ENCODE results near the gene PRKCE.

PRKCE gene

DNA sequence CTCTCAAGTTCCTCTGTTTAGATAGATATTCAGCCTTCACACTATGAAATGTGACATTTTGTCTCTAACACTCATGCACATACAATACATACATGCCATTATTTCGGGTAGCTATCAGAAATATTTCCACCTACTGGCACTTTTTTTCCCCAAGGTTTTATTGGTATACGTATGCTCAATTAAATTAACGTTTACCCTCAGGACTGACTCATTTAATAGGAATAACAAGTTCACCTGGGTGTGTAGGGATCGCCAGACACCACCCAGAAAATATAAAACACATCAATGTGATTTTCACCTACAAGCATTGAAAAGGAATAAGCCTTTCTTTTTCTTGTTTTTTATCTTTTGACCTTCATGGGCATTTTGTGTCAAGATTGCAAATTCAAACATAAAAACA, 507.2 kb downstream of the PRKCE start:
- no peak overlapping the region for H3K27ac Mint-ChIP-seq
- no peaks in the 10 kb centered on the region for H3K9me3 Mint-ChIP-seq (ENCODE audit: low read depth)
- no peaks in the 10 kb centered on the region for H3K4me1 Mint-ChIP-seq (ENCODE audit: low read depth)
- peaks cover 28% of the 10 kb centered on the region for H3K36me3 Mint-ChIP-seq
- no peaks in the 10 kb centered on the region for H3K27me3 Mint-ChIP-seq
- H3K4me3 Mint-ChIP-seq, result no peak overlapping the region

- Mint-ChIP-seq H3K36me3 (peaks cover 28% of the 10 kb centered on the region), H3K4me3 (no peak overlapping the region), H3K27ac (no peak overlapping the region), H3K27me3 (no peaks in the 10 kb centered on the region), H3K4me1 (ENCODE audit: low read depth) (no peaks in the 10 kb centered on the region), H3K9me3 (ENCODE audit: low read depth) (no peaks in the 10 kb centered on the region)
Measured at GRCh38 chr2:46160326-46160725, 508.9 kb downstream of the PRKCE start.

DNA sequence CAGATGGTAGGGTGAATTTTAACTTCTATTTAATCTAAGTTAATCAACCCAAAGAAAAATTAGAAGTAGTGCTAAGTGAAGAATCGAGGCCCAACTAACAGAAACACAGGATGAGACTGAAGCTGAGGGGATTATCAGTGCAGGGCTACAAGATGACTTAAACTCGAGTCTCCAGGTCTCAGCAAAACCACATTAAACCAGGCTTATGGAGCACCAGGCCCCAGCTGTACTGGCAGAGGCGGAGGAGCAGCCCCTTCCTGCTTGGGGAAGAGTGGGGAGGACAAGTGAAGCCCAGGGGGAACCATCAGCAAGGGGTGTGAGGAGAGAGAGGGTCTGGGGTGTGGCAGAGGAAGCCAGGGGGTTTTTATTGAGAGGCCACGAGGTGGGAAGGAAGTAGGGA, 509.8 kb downstream of the PRKCE start:
- Mint-ChIP-seq H3K4me1 (ENCODE audit: low read depth) (no peaks in the 10 kb centered on the region), H3K27ac (no peak overlapping the region)

DNA sequence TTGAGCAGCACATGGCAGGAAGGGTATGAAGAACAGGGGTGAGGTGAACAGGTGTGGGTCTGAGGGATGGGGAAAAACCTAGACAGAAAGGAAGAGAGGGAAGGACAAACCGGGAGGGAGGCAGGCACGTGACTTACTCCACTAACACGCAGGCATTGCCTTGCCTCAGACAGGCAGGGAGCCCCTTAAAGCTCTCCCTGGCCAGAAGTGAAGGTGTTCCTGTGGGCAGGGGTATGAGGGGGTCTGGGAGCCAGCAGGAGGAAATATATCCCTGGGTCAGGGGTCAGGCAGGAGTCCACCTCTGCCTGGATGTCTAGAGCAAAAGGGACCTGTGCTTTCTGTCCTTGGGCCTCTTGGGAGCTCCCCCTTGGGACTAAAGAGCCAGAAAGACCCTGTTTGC, 510.4 kb downstream of the PRKCE start:
- Mint-ChIP-seq H3K36me3 (peaks cover 24% of the 10 kb centered on the region), H3K27ac (no peak overlapping the region), H3K27me3 (no peaks in the 10 kb centered on the region), H3K4me1 (ENCODE audit: low read depth) (no peaks in the 10 kb centered on the region), H3K9me3 (ENCODE audit: low read depth) (no peaks in the 10 kb centered on the region), H3K4me3 (no peak overlapping the region)

More for the DNA sequence above, 509.8 kb downstream of the PRKCE start:
- Mint-ChIP-seq H3K36me3 (peaks cover 24% of the 10 kb centered on the region), H3K27me3 (no peaks in the 10 kb centered on the region), H3K9me3 (ENCODE audit: low read depth) (no peaks in the 10 kb centered on the region), H3K4me3 (no peak overlapping the region)

GRCh38 chr2:46162329-46163097, 511.0 kb downstream of the PRKCE start:
- H3K4me3 Mint-ChIP-seq, result no peak overlapping the region
- H3K4me1 Mint-ChIP-seq (ENCODE audit: low read depth), result no peaks in the 10 kb centered on the region
- no peak overlapping the region for H3K27ac Mint-ChIP-seq
- H3K27me3 Mint-ChIP-seq, result no peaks in the 10 kb centered on the region
- H3K36me3 Mint-ChIP-seq, result peaks cover 22% of the 10 kb centered on the region
- no peaks in the 10 kb centered on the region for H3K9me3 Mint-ChIP-seq (ENCODE audit: low read depth)

GRCh38 chr2:46163098-46163430, 511.6 kb downstream of the PRKCE start:
- Mint-ChIP-seq H3K9me3 (ENCODE audit: low read depth) (no peaks in the 10 kb centered on the region), H3K36me3 (peaks cover 22% of the 10 kb centered on the region), H3K27me3 (no peaks in the 10 kb centered on the region), H3K4me1 (ENCODE audit: low read depth) (no peaks in the 10 kb centered on the region), H3K4me3 (no peak overlapping the region), H3K27ac (no peak overlapping the region)

DNA sequence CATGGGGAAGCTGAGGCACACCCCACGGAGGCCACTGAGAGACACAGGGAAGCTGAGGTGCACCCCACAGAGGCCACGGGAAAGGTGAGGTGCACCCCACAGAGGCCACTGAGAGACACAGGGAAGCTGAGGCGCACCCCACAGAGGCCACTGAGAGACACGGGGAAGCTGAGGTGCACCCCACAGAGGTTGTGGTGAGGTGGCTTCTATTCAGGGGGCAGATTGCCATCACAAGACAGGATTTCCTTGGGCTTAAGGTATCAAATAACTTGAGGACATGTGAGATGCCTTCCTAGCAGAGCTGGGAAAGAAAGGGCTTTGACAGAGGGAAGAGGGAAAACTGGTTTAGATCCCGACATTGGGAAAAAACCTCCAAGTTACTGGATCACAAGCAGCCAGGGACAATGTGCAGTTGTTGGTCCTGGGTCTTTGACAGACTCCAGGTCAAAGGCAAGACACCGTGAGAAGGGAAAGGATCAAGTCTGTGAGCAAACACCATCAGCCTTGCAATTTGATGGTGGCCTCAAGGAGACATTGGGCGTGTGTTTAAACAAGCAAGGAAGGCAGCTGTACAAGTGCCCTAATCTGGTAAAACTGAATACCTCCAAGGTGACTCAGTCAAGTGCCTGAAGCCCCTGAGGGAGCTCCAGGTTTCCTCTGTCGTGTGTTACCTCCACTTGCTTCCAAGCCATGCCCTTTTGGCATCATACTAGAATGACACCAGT, 512.5 kb downstream of the PRKCE start:
- Mint-ChIP-seq H3K9me3 (ENCODE audit: low read depth) (no peaks in the 10 kb centered on the region), H3K27ac (no peak overlapping the region), H3K36me3 (peaks cover 19% of the 10 kb centered on the region), H3K4me1 (ENCODE audit: low read depth) (no peaks in the 10 kb centered on the region), H3K4me3 (no peak overlapping the region), H3K27me3 (no peaks in the 10 kb centered on the region)

GRCh38 chr2:46164529-46165301, 513.2 kb downstream of the PRKCE start:
- H3K4me3 Mint-ChIP-seq, result no peak overlapping the region

GRCh38 chr2:46165916-46166315, 514.4 kb downstream of the PRKCE start:
- H3K4me3 Mint-ChIP-seq, result no peak overlapping the region
- H3K9me3 Mint-ChIP-seq (ENCODE audit: low read depth), result no peaks in the 10 kb centered on the region
- no peak overlapping the region for H3K27ac Mint-ChIP-seq
- H3K4me1 Mint-ChIP-seq (ENCODE audit: low read depth), result no peaks in the 10 kb centered on the region
- H3K27me3 Mint-ChIP-seq, result no peaks in the 10 kb centered on the region
- peaks cover 13% of the 10 kb centered on the region for H3K36me3 Mint-ChIP-seq

More at GRCh38 chr2:46164529-46165301, 513.2 kb downstream of the PRKCE start:
- H3K9me3 Mint-ChIP-seq (ENCODE audit: low read depth), result no peaks in the 10 kb centered on the region
- no peaks in the 10 kb centered on the region for H3K4me1 Mint-ChIP-seq (ENCODE audit: low read depth)
- no peaks in the 10 kb centered on the region for H3K27me3 Mint-ChIP-seq
- peaks cover 14% of the 10 kb centered on the region for H3K36me3 Mint-ChIP-seq
- no peak overlapping the region for H3K27ac Mint-ChIP-seq

DNA sequence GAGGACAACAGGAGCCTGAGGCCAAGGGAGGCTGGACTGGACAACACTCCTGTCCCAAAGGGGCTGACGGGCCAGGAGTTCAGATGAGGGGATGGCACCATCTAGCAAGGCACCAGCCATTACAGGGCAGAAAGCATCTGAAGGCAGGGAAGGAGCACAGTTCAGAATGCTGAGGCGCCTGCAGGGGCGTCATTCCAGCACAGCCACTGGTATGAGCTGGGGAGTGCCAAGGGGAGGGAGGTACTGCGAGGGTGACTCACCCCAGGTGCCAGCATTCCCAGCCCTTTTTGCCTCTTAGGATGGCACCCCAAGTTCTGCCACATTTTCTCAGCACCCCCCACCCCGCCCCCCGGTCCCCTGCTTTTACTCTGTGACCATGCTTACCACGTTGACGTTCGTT, 515.9 kb downstream of the PRKCE start:
- Mint-ChIP-seq H3K27ac (no peak overlapping the region), H3K4me3 (no peak overlapping the region), H3K27me3 (no peaks in the 10 kb centered on the region)

DNA sequence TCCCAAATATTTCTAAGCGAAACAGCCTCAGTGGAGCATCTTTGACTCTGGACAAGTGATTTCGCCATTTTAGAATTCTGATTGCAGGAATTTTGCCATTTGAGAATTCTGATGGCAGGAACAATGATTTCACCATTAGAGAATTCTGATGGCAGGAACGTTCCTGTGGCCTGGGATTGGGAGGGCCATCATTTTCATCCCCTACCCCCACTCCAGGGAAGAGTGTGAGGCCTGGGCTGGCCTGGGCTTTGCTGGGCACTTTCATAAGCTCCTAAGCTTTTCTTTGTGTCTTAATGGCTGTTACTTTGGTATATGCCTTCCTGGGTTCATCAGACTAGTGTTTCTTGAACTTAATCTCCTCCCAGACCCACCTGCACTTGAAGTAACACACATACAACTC, 516.4 kb downstream of the PRKCE start:
- H3K4me3 Mint-ChIP-seq, result no peak overlapping the region
- H3K9me3 Mint-ChIP-seq (ENCODE audit: low read depth), result no peaks in the 10 kb centered on the region
- no peaks in the 10 kb centered on the region for H3K27me3 Mint-ChIP-seq
- no peaks in the 10 kb centered on the region for H3K36me3 Mint-ChIP-seq
- H3K27ac Mint-ChIP-seq, result no peak overlapping the region
- no peaks in the 10 kb centered on the region for H3K4me1 Mint-ChIP-seq (ENCODE audit: low read depth)

More for the DNA sequence above, 515.9 kb downstream of the PRKCE start:
- Mint-ChIP-seq H3K4me1 (ENCODE audit: low read depth) (no peaks in the 10 kb centered on the region), H3K36me3 (peaks cover 4% of the 10 kb centered on the region), H3K9me3 (ENCODE audit: low read depth) (no peaks in the 10 kb centered on the region)

- H3K4me3 Mint-ChIP-seq, result no peak overlapping the region
- H3K9me3 Mint-ChIP-seq (ENCODE audit: low read depth), result no peaks in the 10 kb centered on the region
- no peak overlapping the region for H3K27ac Mint-ChIP-seq
- H3K27me3 Mint-ChIP-seq, result no peaks in the 10 kb centered on the region
- H3K4me1 Mint-ChIP-seq (ENCODE audit: low read depth), result no peaks in the 10 kb centered on the region
- H3K36me3 Mint-ChIP-seq, result no peaks in the 10 kb centered on the region
Measured at GRCh38 chr2:46169467-46169866, 518.0 kb downstream of the PRKCE start.

DNA sequence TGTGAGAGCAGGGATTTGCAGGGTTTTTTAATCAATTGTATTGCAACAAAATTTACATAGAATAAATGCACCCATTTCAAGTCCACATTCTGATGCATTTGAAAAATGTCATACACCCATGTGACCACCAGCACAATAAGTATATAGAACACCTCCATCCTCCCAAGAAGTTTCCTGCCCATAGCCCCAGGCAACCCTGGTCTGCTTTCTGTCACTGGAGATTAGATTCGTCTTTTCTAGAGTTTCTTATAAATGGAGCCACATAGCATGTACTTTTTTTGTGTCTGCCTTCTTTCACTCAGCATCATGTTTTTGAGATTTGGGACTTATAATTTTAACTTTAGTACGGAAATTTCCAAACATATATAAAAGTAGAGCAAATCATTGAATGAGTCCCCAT, 518.6 kb downstream of the PRKCE start:
- Mint-ChIP-seq H3K27ac (no peak overlapping the region), H3K4me3 (no peak overlapping the region), H3K9me3 (ENCODE audit: low read depth) (no peaks in the 10 kb centered on the region), H3K4me1 (ENCODE audit: low read depth) (no peaks in the 10 kb centered on the region), H3K27me3 (no peaks in the 10 kb centered on the region), H3K36me3 (peaks cover 2% of the 10 kb centered on the region)

DNA sequence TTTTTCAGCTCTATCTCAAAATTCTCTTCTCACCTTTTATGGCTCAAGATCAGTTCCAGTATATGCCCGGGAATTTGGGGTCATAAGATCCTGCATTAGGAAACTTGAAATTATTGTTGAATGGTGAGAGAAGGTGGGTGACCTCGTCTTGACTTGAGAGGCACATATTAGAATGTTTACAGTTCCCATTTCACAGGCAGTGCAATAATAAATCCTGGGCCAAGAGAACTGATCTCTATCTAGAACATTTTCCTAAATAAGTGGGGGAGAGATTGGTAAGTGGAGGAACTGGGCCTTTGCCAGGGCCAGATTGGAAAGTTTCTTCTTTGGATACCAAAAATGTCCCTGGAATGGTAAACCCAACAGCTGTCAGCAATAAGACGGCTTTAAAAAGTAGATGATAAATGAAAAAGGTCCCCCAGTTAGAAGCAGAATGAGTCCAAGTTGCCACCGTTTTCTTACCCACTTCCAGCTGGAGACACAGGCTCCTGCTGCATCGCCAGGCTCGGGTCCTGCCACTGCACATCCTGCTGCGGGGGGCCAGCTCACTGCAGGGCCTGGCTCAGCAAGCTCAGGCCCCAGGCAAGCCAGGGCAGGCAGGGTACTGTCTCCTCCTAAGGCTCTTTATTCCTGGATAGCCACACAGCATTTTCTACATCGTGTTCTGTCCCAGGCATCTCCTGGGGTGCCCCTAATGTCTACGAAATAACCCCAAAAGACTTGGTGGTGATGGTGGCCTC, 519.3 kb downstream of the PRKCE start:
- Mint-ChIP-seq H3K27ac (no peak overlapping the region), H3K9me3 (ENCODE audit: low read depth) (no peaks in the 10 kb centered on the region), H3K27me3 (no peaks in the 10 kb centered on the region), H3K4me3 (no peak overlapping the region), H3K4me1 (ENCODE audit: low read depth) (no peaks in the 10 kb centered on the region), H3K36me3 (peaks cover 2% of the 10 kb centered on the region)

Data from activated naive CD8-positive, alpha-beta T cell (primary cell).